Activated CD8-positive, alpha-beta T cell treated with anti-CD3 and anti-CD28 coated beads, Interleukin-2, amount 10 ng/mL, durations not matched to agents 7 days and 5 days (primary cell): ENCODE data around the gene AP4M1. TPM values are rescaled to one million over a fixed set of nuclear protein-coding genes. Genes with fewer than 3 reads are reported as not detected.

Experiments
- ATAC-seq: fragments of 150-1000 bp; cut with Tn5 transposase; one replicate; pipeline ENCODE4 v1.10.0; 2021; ENCODE audit warnings: moderate library complexity
- CTCF ChIA-PET: fragments of 350-600 bp; sonication (Branson Sonifier 250); formaldehyde crosslinking; loops from one replicate; lab custom pipeline; 2021; ENCODE audit warnings: antibody characterized with exemption; lab: Charles Lee
- POLR2A ChIA-PET: fragments of 350-600 bp; sonication (Branson Sonifier 250); formaldehyde crosslinking; loops from one replicate; lab custom pipeline; 2021; ENCODE audit warnings: antibody characterized with exemption; lab: Charles Lee
- DNase-seq: peaks from one replicate; pipeline ENCODE4 v3.0.0-alpha.2; 2020
- H3K27ac Mint-ChIP-seq: one replicate; pipeline ENCODE4 v1.8.0; 2021; ENCODE audit warnings: mild to moderate bottlenecking, mixed read lengths
- H3K27me3 Mint-ChIP-seq: one replicate; pipeline ENCODE4 v1.8.0; 2021; ENCODE audit warnings: low read depth, mixed read lengths
- H3K36me3 Mint-ChIP-seq: one replicate; pipeline ENCODE4 v1.8.0; 2021; ENCODE audit warnings: low read depth, mixed read lengths
- H3K4me1 Mint-ChIP-seq: one replicate; pipeline ENCODE4 v1.8.0; 2021; ENCODE audit warnings: low read depth, mixed read lengths
- H3K4me3 Mint-ChIP-seq: one replicate; pipeline ENCODE4 v1.8.0; 2021; ENCODE audit warnings: mild to moderate bottlenecking, mixed read lengths
- H3K9me3 Mint-ChIP-seq: one replicate; pipeline ENCODE4 v1.8.0; 2022; ENCODE audit warnings: mixed read lengths; ENCODE audit not compliant: insufficient read depth
- total RNA-seq, 2 experiments: library from RNA; stranded (reverse); gene quantifications; one replicate each; pipeline ENCODE4 v1.2.3, GENCODE V29; 2021

AP4M1 gene
- total RNA-seq, 2 experiments from 2014 or later, result 10.8 to 13.0 TPM

- ChIA-PET CTCF (no interaction called here), POLR2A (interaction anchor here (1.0 to 1.9 kb wide), 2 partner anchors 14 to 72 kb away, joined by 3 to 7 read pairs; partner anchors contain the start of genes AP4M1 and MCM7)
- Mint-ChIP-seq H3K27me3 (peaks cover 3% of the 10 kb centered on the region), H3K9me3 (no peaks in the 10 kb centered on the region), H3K4me1 (peaks cover 45% of the 10 kb centered on the region), H3K27ac (peak overlapping the region; percentile 25), H3K4me3 (peak overlapping the region; percentile 19), H3K36me3 (peaks cover 20% of the 10 kb centered on the region)
- DNase-seq (no peak), ATAC-seq (no peak)
These were observed 14.2 kb upstream of the AP4M1 start for GRCh38 chr7:100087055-100087750.

DNA sequence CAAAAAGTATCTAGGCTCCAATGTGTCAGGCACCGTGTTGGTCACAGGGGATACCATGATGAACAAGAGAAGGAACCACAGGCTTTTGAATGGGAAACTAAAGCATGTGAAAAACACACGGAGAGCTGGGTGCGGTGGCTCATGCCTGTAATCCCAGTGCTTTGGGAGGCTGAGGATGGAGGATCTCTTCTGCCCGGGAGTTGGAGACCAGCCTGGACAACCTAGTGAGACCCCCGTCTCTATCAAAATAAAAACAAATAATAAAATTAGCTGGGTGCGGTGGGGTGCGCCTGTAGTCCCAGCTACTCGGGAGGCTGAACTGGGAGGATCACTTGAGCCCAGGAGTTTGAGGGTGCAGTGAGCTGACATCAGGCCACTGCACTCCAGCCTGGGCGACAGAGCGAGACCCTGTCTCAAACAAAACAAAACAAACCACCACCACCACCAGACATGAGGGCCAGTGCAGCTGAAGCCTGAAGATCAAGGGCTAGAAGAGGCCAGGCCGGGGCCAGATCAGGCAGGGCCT is 13.3 kb upstream of the AP4M1 start:
- Mint-ChIP-seq H3K36me3 (peaks cover 30% of the 10 kb centered on the region), H3K9me3 (no peaks in the 10 kb centered on the region), H3K27me3 (no peaks in the 10 kb centered on the region), H3K4me1 (peaks cover 42% of the 10 kb centered on the region), H3K27ac (peak overlapping the region; percentile 93), H3K4me3 (peak overlapping the region; percentile 91)
- ChIA-PET POLR2A (interaction anchor here (0.6 to 6.3 kb wide), 3 partner anchors 10 to 61 kb away, joined by 3 to 57 read pairs (median 4); partner anchors contain the start of genes AP4M1 and MCM7), CTCF (interaction anchor here (1.1 kb wide), 1 partner anchor 38 kb away, joined by 5 read pairs; the partner anchor contains the start of gene ZSCAN21)
- no peak for DNase-seq
- peak; percentile 16 for ATAC-seq

GRCh38 chr7:100088621-100089457 is 12.6 kb upstream of the AP4M1 start, which contains the start of gene COPS6:
Gene COPS6 (plus strand): TSS chr7:100088969. CDS start chr7:100088991, 22 bp downstream.
- H3K4me1 Mint-ChIP-seq, result peaks cover 42% of the 10 kb centered on the region
- H3K4me3 Mint-ChIP-seq, result peak within 1 kb of the TSS; percentile 91
- H3K36me3 Mint-ChIP-seq, result peaks cover 36% of the 10 kb centered on the region
- peak; percentile 86 for DNase-seq
- peak; percentile 69 for ATAC-seq
- H3K27ac Mint-ChIP-seq, result peak within 1 kb of the TSS; percentile 93
- POLR2A ChIA-PET, result interaction anchor here (0.6 to 6.3 kb wide), 3 partner anchors 9 to 62 kb away, joined by 3 to 57 read pairs (median 4); partner anchors contain the start of genes AP4M1 and MCM7
- no peaks in the 10 kb centered on the region for H3K27me3 Mint-ChIP-seq
- no peaks in the 10 kb centered on the region for H3K9me3 Mint-ChIP-seq
- CTCF ChIA-PET, result interaction anchor here (1.1 kb wide), 2 partner anchors 13 to 39 kb away, joined by 4 to 5 read pairs; partner anchors contain the start of genes AP4M1, MCM7 and ZSCAN21

DNA sequence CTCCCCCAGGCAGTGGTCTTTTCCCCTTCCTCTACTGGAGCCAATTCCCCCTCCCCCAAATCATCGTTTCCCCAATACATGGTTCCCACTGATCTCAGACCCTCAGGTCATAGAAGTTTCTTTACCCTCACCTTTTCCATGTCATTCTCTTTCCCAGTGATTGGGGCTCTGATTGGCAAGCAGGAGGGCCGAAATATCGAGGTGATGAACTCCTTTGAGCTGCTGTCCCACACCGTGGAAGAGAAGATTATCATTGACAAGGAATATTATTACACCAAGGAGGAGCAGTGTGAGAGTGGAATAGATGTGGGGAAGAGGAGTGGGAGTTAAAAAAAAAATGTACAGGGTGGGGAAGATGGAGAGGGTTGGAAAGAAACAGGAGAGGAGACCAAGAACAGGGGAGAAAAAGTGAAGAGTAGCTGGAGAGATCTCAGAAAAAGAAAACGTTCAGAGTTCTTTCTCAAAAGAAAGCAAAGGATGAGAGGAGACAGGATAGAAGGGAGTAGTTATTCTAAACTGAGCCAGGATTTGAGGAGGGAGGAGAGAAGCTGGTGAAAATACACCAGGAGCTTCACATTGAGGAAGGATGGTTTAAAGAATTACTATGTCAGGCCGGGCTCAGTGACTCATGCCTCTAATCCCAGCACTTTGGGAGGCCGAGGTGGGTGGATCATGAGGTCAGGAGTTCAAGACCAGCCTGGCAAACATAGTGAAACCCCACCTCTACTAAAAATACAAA is 11.8 kb upstream of the AP4M1 start:
- DNase-seq (no peak), ATAC-seq (no peak)
- ChIA-PET POLR2A (interaction anchor here (0.6 to 6.3 kb wide), 2 partner anchors 11 to 160 kb away, joined by 5 to 57 read pairs; partner anchors contain the start of genes AP4M1, GJC3 and MCM7), CTCF (interaction anchor here (0.8 to 1.7 kb wide), 5 partner anchors 12 to 318 kb away, joined by 3 to 5 read pairs (median 4); partner anchors contain the start of genes AP4M1 and MCM7)
- Mint-ChIP-seq H3K4me3 (peak overlapping the region; percentile 91), H3K4me1 (peaks cover 42% of the 10 kb centered on the region), H3K36me3 (peaks cover 42% of the 10 kb centered on the region), H3K27ac (peak overlapping the region; percentile 93), H3K27me3 (no peaks in the 10 kb centered on the region), H3K9me3 (no peaks in the 10 kb centered on the region)

GRCh38 chr7:100090527-100091410 is 10.7 kb upstream of the AP4M1 start:
- POLR2A ChIA-PET, result interaction anchor here (0.5 to 6.3 kb wide), 2 partner anchors 10 to 74 kb away, joined by 3 to 57 read pairs; partner anchors contain the start of genes AP4M1 and MCM7
- Mint-ChIP-seq H3K36me3 (peaks cover 53% of the 10 kb centered on the region), H3K9me3 (no peaks in the 10 kb centered on the region), H3K27me3 (no peaks in the 10 kb centered on the region), H3K4me1 (peaks cover 49% of the 10 kb centered on the region), H3K27ac (peak overlapping the region; percentile 54), H3K4me3 (peak overlapping the region; percentile 1)
- DNase-seq, result no peak
- CTCF ChIA-PET, result interaction anchor here (1.3 to 1.7 kb wide), 2 partner anchors 38 to 40 kb away, joined by 3 to 4 read pairs; no protein-coding TSS in a partner anchor
- peak; percentile 8 for ATAC-seq

GRCh38 chr7:100091411-100092181 is 9.8 kb upstream of the AP4M1 start:
- no peak for ATAC-seq
- no peak for DNase-seq
- H3K4me1 Mint-ChIP-seq, result peaks cover 53% of the 10 kb centered on the region
- H3K27me3 Mint-ChIP-seq, result no peaks in the 10 kb centered on the region
- no peak overlapping the region for H3K27ac Mint-ChIP-seq
- POLR2A ChIA-PET, result interaction anchor here (0.5 to 6.3 kb wide), 2 partner anchors 9 to 75 kb away, joined by 3 to 57 read pairs; partner anchors contain the start of genes AP4M1 and MCM7
- CTCF ChIA-PET, result interaction anchor here (1.0 kb wide), 1 partner anchor 10 kb away, joined by 3 read pairs; the partner anchor contains the start of genes AP4M1 and MCM7
- no peaks in the 10 kb centered on the region for H3K9me3 Mint-ChIP-seq
- no peak overlapping the region for H3K4me3 Mint-ChIP-seq
- H3K36me3 Mint-ChIP-seq, result peaks cover 60% of the 10 kb centered on the region

DNA sequence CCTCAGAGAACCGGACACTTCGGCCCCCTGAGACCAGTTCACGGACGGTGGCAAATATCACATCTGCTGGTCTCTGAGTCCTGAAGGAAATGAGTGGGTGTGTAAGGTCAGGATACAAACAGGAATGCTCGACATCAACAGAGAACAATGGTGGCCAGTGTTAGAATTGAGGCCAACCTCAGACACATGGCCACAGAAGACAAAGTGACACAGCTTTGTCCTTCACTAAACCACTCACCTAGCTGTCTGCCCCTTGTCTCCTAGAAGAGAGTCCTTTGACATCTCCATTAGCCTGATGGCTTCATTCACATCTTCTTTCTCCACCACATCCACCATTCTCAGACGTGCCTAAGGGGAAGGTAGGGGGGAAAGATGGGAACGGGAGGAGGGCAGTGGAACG is 8.4 kb upstream of the AP4M1 start:
- ATAC-seq (no peak), DNase-seq (no peak)
- Mint-ChIP-seq H3K27me3 (no peaks in the 10 kb centered on the region), H3K27ac (no peak overlapping the region), H3K4me3 (no peak overlapping the region), H3K4me1 (peaks cover 56% of the 10 kb centered on the region), H3K36me3 (peaks cover 72% of the 10 kb centered on the region), H3K9me3 (no peaks in the 10 kb centered on the region)
- ChIA-PET POLR2A (interaction anchor here (0.7 to 6.3 kb wide), 2 partner anchors 8 to 64 kb away, joined by 3 to 57 read pairs; partner anchors contain the start of genes AP4M1 and MCM7), CTCF (no interaction called here)

GRCh38 chr7:100093498-100093897 is 7.9 kb upstream of the AP4M1 start:
- POLR2A ChIA-PET, result interaction anchor here (6.3 kb wide), 1 partner anchor 7 kb away, joined by 57 read pairs; the partner anchor contains the start of genes AP4M1 and MCM7
- H3K36me3 Mint-ChIP-seq, result peaks cover 76% of the 10 kb centered on the region
- CTCF ChIA-PET, result no interaction called here
- H3K27me3 Mint-ChIP-seq, result no peaks in the 10 kb centered on the region
- H3K4me1 Mint-ChIP-seq, result peaks cover 56% of the 10 kb centered on the region
- H3K9me3 Mint-ChIP-seq, result no peaks in the 10 kb centered on the region
- no peak overlapping the region for H3K4me3 Mint-ChIP-seq
- DNase-seq (no peak), ATAC-seq (no peak)
- H3K27ac Mint-ChIP-seq, result no peak overlapping the region

DNA sequence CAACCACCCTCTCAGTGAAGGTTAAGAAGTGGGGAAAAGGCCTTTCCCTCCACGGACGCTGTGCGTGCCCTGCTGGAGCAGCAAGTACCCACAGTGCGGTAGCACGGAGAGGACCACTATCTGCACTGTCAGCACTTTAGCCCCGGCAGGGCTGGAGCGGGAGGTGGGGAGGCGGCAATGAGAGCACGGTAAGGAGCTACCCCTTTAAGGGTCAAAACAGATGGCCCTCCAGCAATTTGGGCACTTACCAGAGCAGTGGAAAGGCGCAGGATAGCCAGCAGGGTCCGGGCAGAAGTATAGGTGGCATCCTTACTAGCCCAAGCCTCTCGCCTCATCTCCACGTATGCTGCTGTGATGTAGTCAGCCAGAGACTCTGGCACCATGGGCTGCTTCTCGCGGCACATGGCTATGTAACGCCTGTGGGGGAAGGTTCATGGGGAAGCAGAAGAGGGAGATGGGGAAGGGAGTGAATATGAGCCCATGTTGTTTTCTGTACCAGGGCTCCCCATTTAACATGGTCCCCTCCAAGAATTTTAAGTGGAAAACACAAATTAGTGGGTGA is 7.4 kb upstream of the AP4M1 start:
- Mint-ChIP-seq H3K27me3 (no peaks in the 10 kb centered on the region), H3K27ac (no peak overlapping the region), H3K4me3 (no peak overlapping the region), H3K4me1 (peaks cover 60% of the 10 kb centered on the region), H3K36me3 (peaks cover 81% of the 10 kb centered on the region), H3K9me3 (no peaks in the 10 kb centered on the region)
- ChIA-PET POLR2A (interaction anchor here (6.3 kb wide), 1 partner anchor 7 kb away, joined by 57 read pairs; the partner anchor contains the start of genes AP4M1 and MCM7), CTCF (no interaction called here)
- no peak for ATAC-seq
- no peak for DNase-seq
